Cardiac muscle cell (in vitro differentiated cells and primary cell): ENCODE measurements around the gene NFE2L1. TPM values are rescaled to one million over a fixed set of nuclear protein-coding genes. Genes with fewer than 3 reads are reported as not detected.

Experiments
- DNase-seq, 2 donors: peaks; one replicate each; pipeline versions ENCODE4 v3.0.0 to v3.0.0-alpha.2; 2010 to 2017; ENCODE audit warnings: low read depth in 1 of 2, low spot score in 1 of 2
- H3K27ac ChIP-seq: fragments of 200-600 bp; sonication (generic); 2 replicates; pipeline ENCODE4 v1.5.1; 2016
- H3K27me3 ChIP-seq: fragments of 200-600 bp; sonication (generic); 2 replicates; pipeline ENCODE4 v1.6.0; 2016; ENCODE audit warnings: control low read depth
- H3K36me3 ChIP-seq: fragments of 200-600 bp; sonication (generic); 2 replicates; pipeline ENCODE4 v1.5.1; 2016; ENCODE audit warnings: control low read depth
- H3K4me1 ChIP-seq: fragments of 200-600 bp; sonication (generic); 2 replicates; pipeline ENCODE4 v1.8.1; 2017; ENCODE audit warnings: low read depth, mild to moderate bottlenecking, mixed run types
- H3K4me3 ChIP-seq: fragments of 200-600 bp; sonication (generic); 2 replicates; pipeline ENCODE4 v1.5.1; 2016; ENCODE audit warnings: mild to moderate bottlenecking
- H3K9me3 ChIP-seq: fragments of 200-600 bp; sonication (generic); 2 replicates; pipeline ENCODE4 v1.5.1; 2017; ENCODE audit warnings: low read depth, mild to moderate bottlenecking, control low read depth
- polyA plus RNA-seq: library from polyadenylated mRNA; unstranded; fragments of >200 nt; fragmentation: Nextera tagmentation; extraction: Ambion mirVana; gene quantifications from 2 replicates; pipeline ENCODE4 v1.2.1, GENCODE V29; 2016
- total RNA-seq: library from RNA; depleted of rRNA; stranded (reverse); fragments of >200 nt; gene quantifications from 2 replicates; pipeline ENCODE4 v1.2.3, GENCODE V29; 2016
- TF ChIP-seq, protein P1 (sequence below): IDR thresholded peaks from 2 replicates; pipeline ENCODE4 v1.5.1; 2012; ENCODE audit warnings: low read depth, mild to moderate bottlenecking, low read length

The NFE2L1 gene
- total and polyA plus RNA-seq, 2 experiments from 2014 or later, result 56.0 to 122 TPM

DNA sequence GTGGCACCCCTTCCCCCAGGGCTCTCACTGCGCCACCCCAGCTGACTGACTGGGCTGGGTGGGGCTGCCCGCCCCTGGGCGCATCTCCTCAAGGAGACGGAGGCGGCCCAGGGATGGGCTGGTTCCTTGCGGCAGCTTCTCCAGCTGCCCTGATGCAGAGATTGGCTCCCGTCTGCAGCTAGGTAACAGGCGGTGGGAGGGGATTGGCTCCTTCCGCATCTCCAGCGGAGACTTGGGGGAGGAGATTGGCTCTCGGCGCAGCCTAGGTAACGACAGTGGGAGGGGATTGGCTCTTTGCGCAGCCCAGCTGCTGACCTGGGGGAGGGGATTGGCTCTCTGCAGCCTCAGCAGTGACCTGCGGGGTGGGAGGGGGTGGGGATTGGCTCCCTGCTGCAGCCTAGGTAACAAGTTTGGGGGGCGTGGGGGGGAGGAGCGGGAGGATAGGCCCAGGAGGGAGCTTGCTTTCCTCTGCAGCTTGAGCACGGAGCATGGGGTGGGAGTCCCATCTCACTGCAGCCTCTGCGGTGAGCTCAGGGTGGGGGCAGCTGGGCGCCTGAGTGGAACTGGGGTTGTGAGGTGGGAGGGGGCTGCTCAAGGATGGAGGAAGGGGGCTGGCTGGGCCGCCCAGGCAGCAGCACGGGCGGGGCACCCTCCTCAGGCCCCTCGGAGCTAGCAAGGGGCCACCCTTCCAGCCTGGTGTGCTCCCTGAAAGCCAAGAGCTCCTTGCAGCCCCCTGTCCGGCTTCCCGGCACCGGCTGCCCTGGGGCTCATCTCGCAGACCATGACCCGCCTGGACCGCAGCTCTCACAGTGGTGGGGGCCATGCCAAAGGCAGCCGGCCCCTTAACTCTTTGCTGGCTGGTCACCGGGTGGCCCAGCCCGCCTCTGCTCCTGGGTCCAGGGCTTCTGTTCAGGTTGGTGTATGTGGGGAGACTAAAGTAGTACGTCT, 6.4 kb downstream of the NFE2L1 start:
- Histone ChIP-seq H3K9me3 (no peaks in the 10 kb centered on the region), H3K27me3 (no peaks in the 10 kb centered on the region), H3K4me3 (peak overlapping the region; percentile 25), H3K36me3 (peaks cover 32% of the 10 kb centered on the region), H3K4me1 (peaks cover 41% of the 10 kb centered on the region), H3K27ac (peak overlapping the region; percentile 95)
- peak; percentile 90 to 97 for DNase-seq
- TF ChIP-seq, protein P1, sequence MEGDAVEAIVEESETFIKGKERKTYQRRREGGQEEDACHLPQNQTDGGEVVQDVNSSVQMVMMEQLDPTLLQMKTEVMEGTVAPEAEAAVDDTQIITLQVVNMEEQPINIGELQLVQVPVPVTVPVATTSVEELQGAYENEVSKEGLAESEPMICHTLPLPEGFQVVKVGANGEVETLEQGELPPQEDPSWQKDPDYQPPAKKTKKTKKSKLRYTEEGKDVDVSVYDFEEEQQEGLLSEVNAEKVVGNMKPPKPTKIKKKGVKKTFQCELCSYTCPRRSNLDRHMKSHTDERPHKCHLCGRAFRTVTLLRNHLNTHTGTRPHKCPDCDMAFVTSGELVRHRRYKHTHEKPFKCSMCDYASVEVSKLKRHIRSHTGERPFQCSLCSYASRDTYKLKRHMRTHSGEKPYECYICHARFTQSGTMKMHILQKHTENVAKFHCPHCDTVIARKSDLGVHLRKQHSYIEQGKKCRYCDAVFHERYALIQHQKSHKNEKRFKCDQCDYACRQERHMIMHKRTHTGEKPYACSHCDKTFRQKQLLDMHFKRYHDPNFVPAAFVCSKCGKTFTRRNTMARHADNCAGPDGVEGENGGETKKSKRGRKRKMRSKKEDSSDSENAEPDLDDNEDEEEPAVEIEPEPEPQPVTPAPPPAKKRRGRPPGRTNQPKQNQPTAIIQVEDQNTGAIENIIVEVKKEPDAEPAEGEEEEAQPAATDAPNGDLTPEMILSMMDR, result no peak

DNA sequence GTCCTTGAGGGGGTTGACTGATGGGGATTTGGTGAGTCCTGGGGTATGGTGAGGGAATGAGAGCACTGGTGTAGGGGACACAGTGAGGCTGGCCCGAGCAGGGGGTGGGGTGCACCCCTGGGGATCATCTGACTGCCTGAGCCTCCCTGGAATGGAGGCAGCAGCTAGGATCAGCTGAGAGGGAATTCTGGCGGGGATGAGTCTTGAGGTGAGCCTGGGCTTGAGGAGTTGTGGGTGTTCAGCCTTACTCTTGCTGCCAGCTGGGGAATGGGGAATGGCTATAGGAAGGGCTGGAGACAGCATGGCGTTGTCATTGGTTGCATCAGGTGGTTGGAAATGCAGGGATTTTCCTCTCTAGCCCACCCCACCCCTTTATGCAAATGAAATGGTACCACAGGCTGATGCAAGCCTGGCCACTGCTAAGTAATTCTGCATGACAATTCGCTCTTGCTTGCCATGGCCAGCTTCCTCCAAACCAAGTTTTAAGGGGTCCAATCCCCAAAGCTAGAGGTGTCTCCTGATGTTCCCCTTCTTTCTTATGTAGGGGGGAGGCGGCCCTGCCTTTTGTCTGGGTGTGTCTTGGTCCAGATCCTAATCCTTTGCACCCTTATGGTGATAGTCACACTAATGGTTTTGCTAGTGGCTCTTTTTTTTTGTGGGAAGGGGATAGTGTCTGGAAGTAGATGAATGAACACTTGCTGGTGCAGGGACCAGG, 7.5 kb downstream of the NFE2L1 start:
- Histone ChIP-seq H3K27ac (no peak overlapping the region), H3K36me3 (peaks cover 42% of the 10 kb centered on the region), H3K4me3 (no peak overlapping the region), H3K9me3 (no peaks in the 10 kb centered on the region), H3K4me1 (peaks cover 37% of the 10 kb centered on the region), H3K27me3 (no peaks in the 10 kb centered on the region)
- peak in 1 of 2 donors; percentile 90 for DNase-seq
- TF ChIP-seq, protein P1, result no peak

DNA sequence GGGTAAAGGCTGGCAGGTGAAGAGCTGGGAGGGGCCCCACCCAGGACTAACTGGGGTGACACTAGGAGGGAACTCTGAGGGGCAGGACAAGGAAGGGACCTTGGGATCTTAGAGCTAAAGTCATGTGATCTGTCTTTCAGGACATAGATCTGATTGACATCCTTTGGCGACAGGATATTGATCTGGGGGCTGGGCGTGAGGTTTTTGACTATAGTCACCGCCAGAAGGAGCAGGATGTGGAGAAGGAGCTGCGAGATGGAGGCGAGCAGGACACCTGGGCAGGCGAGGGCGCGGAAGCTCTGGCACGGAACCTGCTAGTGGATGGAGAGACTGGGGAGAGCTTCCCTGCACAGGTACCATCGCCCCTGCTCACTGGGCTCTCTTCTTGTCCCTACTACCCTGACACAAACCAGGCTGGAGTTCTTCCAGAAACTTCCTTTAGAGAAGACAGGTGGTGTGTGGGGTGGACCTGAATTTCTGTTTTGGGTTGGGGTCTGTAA, 8.1 kb downstream of the NFE2L1 start:
- TF ChIP-seq, protein P1, result no peak
- no peaks in the 10 kb centered on the region for H3K9me3 ChIP-seq
- no peaks in the 10 kb centered on the region for H3K27me3 ChIP-seq
- no peak for DNase-seq
- peaks cover 42% of the 10 kb centered on the region for H3K36me3 ChIP-seq
- H3K4me1 ChIP-seq, result peaks cover 35% of the 10 kb centered on the region
- H3K4me3 ChIP-seq, result no peak overlapping the region
- H3K27ac ChIP-seq, result no peak overlapping the region

DNA sequence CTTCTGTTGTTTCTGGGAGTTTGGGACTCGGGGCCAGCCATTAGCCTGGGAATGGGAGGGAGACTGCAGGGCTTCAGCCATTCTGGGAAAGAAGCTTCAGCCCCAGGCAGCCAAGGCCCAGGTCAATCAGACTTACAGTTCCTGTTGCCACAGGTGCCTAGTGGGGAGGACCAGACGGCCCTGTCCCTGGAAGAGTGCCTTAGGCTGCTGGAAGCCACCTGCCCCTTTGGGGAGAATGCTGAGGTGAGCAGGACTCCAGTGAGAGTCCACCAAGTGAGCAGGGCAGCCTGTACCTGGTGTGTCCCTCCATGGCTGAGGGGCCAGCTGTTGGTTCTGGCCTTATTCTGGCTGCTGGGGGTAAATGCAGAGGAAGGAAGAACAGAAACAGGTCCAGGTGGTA, 8.7 kb downstream of the NFE2L1 start:
- H3K9me3 ChIP-seq, result no peaks in the 10 kb centered on the region
- no peak overlapping the region for H3K27ac ChIP-seq
- no peaks in the 10 kb centered on the region for H3K27me3 ChIP-seq
- TF ChIP-seq, protein P1, result no peak
- peaks cover 29% of the 10 kb centered on the region for H3K4me1 ChIP-seq
- DNase-seq, result no peak
- peaks cover 48% of the 10 kb centered on the region for H3K36me3 ChIP-seq
- no peak overlapping the region for H3K4me3 ChIP-seq

DNA sequence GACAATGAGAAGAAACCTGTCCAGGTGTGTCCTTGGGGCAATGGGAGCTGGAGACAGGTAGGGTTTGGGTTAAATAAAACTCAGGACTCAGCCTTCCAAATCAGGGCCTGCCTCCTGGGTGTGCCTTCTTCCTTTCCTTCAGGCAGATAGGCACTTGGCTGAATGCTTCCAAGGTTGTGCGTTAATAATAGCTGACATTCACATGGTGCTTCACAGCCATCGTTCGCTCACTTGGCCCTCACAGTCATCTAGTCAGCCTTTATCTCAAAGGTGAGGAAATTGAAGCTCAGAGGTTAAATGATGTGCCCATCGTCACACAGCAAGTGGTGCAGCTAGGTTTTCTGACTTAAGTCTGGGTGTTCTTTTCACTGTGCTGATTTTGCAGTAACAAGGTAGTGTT, 9.5 kb downstream of the NFE2L1 start:
- TF ChIP-seq, protein P1, result no peak
- H3K27me3 ChIP-seq, result no peaks in the 10 kb centered on the region
- H3K9me3 ChIP-seq, result no peaks in the 10 kb centered on the region
- H3K36me3 ChIP-seq, result peaks cover 56% of the 10 kb centered on the region
- H3K4me1 ChIP-seq, result peaks cover 22% of the 10 kb centered on the region
- DNase-seq, result no peak
- no peak overlapping the region for H3K27ac ChIP-seq
- no peak overlapping the region for H3K4me3 ChIP-seq
